Hematopoietic multipotent progenitor cell treated with erythropoietin and hydrocortisone succinate and interleukin-3 and kit ligand, for 17 days (in vitro differentiated cells): ENCODE measurements around the gene PLPPR2.
"Not testable (repeated sequence)": the region's sequence is repeated elsewhere in the genome, so short reads cannot be mapped to it uniquely, and the experiment has no call there.

Experiments
- DNase-seq: peaks from one replicate; pipeline ENCODE4 v3.0.0-alpha.2; 2015; ENCODE audit warnings: low spot score

The PLPPR2 gene

GRCh38 chr19:11373885-11374432, 18.7 kb downstream of the PLPPR2 start:
- no peak for DNase-seq

- peak; percentile 99 for DNase-seq
Observed at GRCh38 chr19:11374433-11375142, 19.4 kb downstream of the PLPPR2 start, which contains the start of gene SWSAP1. TSS of gene SWSAP1 (plus strand) at chr19:11374666. CDS start at chr19:11374681, 15 bp downstream.

GRCh38 chr19:11375143-11375948, 20.1 kb downstream of the PLPPR2 start:
- DNase-seq: no peak

GRCh38 chr19:11377237-11377636, 22.0 kb downstream of the PLPPR2 start:
- DNase-seq: peak; percentile 63

GRCh38 chr19:11377756-11378155, 22.5 kb downstream of the PLPPR2 start:
- DNase-seq: no peak

GRCh38 chr19:11378319-11379189, 23.3 kb downstream of the PLPPR2 start:
- peak; percentile 54 for DNase-seq

- not testable (repeated sequence) for DNase-seq
Observed at GRCh38 chr19:11379269-11379845, 24.1 kb downstream of the PLPPR2 start.

- DNase-seq: no peak
Observed at GRCh38 chr19:11379857-11380350, 24.7 kb downstream of the PLPPR2 start.

- DNase-seq: peak; percentile 96
Observed at GRCh38 chr19:11380653-11381537, 25.7 kb downstream of the PLPPR2 start.

GRCh38 chr19:11382898-11383705, 27.9 kb downstream of the PLPPR2 start:
- peak; percentile 88 for DNase-seq

- DNase-seq: no peak
Observed at GRCh38 chr19:11383706-11384048, 28.4 kb downstream of the PLPPR2 start.

- no peak for DNase-seq
Observed at GRCh38 chr19:11384778-11385129, 29.5 kb downstream of the PLPPR2 start.

- no peak for DNase-seq
Observed at GRCh38 chr19:11387162-11388034, 32.2 kb downstream of the PLPPR2 start.

- no peak for DNase-seq
Observed at GRCh38 chr19:11390359-11390758, 35.1 kb downstream of the PLPPR2 start.

GRCh38 chr19:11390933-11391680, 35.9 kb downstream of the PLPPR2 start:
- no peak for DNase-seq

GRCh38 chr19:11397089-11397610, 41.9 kb downstream of the PLPPR2 start:
- no peak for DNase-seq

GRCh38 chr19:11399667-11400066, 44.4 kb downstream of the PLPPR2 start:
- DNase-seq: no peak

GRCh38 chr19:11400798-11401197, 45.6 kb downstream of the PLPPR2 start:
- no peak for DNase-seq
